ENCODE measurements around the gene TANGO2. TPM values are rescaled to one million over a fixed set of nuclear protein-coding genes. Genes with fewer than 3 reads are reported as not detected.

The TANGO2 gene
- total and polyA plus RNA-seq, 10 donors, result 18.7 to 72.2 (median 55.1) TPM

GRCh38 chr22:20046730-20047129, 25.8 kb downstream of the TANGO2 start:
- intact Hi-C loops (cut with DNase I; ENCODE audit: low total_unique reads), result no loop called here
- Histone ChIP-seq H3K4me1 (no peaks in the 10 kb centered on the region), H3K36me3 (peaks cover 3 to 100% (median 47%) of the 10 kb centered on the region in 6 donors), H3K27me3 (replicated peaks in 1 of 7) (no peaks in the 10 kb centered on the region), H3K9me3 (peaks cover 0 to 14% (median 9%) of the 10 kb centered on the region in 8 donors), H3K4me3 (no peak overlapping the region), H3K27ac (no peak overlapping the region)
- 80 to 91% (median 88%) methylated on average over 4 of the region's 4 CpGs for whole genome bisulfite sequencing, 5 donors
- no peak for DNase-seq
- no peak for TF ChIP-seq POLR2A (IDR thresholded peaks at IDR 0.05)
- no peak for TF ChIP-seq POLR2AphosphoS5 (IDR thresholded peaks at IDR 0.05)
- TF ChIP-seq, protein P1, sequence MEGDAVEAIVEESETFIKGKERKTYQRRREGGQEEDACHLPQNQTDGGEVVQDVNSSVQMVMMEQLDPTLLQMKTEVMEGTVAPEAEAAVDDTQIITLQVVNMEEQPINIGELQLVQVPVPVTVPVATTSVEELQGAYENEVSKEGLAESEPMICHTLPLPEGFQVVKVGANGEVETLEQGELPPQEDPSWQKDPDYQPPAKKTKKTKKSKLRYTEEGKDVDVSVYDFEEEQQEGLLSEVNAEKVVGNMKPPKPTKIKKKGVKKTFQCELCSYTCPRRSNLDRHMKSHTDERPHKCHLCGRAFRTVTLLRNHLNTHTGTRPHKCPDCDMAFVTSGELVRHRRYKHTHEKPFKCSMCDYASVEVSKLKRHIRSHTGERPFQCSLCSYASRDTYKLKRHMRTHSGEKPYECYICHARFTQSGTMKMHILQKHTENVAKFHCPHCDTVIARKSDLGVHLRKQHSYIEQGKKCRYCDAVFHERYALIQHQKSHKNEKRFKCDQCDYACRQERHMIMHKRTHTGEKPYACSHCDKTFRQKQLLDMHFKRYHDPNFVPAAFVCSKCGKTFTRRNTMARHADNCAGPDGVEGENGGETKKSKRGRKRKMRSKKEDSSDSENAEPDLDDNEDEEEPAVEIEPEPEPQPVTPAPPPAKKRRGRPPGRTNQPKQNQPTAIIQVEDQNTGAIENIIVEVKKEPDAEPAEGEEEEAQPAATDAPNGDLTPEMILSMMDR (IDR thresholded peaks at IDR 0.05 in 8 of 11, conservative IDR thresholded peaks at IDR 0.05 in 3 of 11), result no peak

GRCh38 chr22:20051927-20052308, 31.0 kb downstream of the TANGO2 start:
- Histone ChIP-seq H3K9me3 (peaks cover 0 to 14% (median 9%) of the 10 kb centered on the region in 8 donors), H3K4me3 (no peak overlapping the region), H3K27ac (no peak overlapping the region), H3K27me3 (replicated peaks in 1 of 7) (no peaks in the 10 kb centered on the region), H3K36me3 (peaks cover 3 to 100% (median 64%) of the 10 kb centered on the region in 6 donors), H3K4me1 (no peaks in the 10 kb centered on the region)
- intact Hi-C loops (cut with DNase I; ENCODE audit: low total_unique reads), result no loop called here
- no peak for TF ChIP-seq POLR2A (IDR thresholded peaks at IDR 0.05)
- TF ChIP-seq, protein P1 (IDR thresholded peaks at IDR 0.05 in 8 of 11, conservative IDR thresholded peaks at IDR 0.05 in 3 of 11), result no peak
- no peak for TF ChIP-seq POLR2AphosphoS5 (IDR thresholded peaks at IDR 0.05)
- 92 to 99% (median 96%) methylated on average over 3 to 6 of the region's 6 CpGs for WGBS, 5 donors
- no peak for DNase-seq

DNA sequence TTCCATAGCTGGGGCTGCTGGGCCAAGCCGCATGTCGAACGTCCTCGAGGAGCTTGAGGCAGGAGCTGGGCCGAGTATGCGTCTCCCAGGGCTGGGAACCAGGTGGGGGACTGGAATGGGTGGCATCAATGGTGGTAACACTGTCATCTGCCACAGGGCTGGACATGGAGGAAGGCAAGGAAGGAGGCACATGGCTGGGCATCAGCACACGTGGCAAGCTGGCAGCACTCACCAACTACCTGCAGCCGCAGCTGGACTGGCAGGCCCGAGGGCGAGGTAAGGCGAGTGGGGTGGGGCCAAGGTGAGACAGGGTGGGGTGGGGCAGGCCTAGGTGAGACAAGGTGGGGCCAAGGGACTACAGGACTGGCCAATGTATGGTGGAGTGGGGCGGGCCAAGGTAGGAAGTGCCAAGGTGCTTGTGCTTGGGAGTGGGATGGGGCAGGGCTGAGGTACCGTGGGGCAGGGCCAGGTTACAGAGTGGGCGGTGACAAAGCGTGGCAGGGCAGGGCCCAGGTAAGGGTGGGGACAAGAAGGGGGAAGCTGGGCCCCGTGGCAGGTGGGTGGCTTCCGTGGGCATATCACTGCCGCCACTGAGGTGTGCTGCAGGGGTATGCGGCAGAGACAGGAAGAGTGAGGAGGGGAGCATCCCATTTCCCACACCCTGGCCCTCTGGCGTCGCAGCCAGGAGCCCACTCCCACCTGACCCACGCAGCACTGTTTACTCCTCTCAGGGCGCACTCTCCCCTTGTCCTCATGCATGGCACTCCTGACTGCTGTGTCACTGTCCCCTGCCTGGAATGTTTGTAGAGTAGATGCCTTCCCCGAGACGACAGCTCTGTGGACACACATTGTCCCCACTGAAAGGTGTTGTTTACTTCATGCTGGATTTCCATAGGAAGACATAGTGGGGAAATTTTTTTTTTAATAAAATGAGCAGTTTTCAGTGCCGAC, 31.7 kb downstream of the TANGO2 start:
- DNase-seq, result no peak
- Histone ChIP-seq H3K9me3 (peaks cover 0 to 11% (median 9%) of the 10 kb centered on the region in 8 donors), H3K27ac (no peak overlapping the region), H3K4me1 (no peaks in the 10 kb centered on the region), H3K4me3 (no peak overlapping the region), H3K36me3 (peaks cover 3 to 100% (median 64%) of the 10 kb centered on the region in 6 donors), H3K27me3 (replicated peaks in 1 of 7) (no peaks in the 10 kb centered on the region)
- no peak for TF ChIP-seq POLR2A (IDR thresholded peaks at IDR 0.05)
- TF ChIP-seq, protein P1 (IDR thresholded peaks at IDR 0.05 in 8 of 11, conservative IDR thresholded peaks at IDR 0.05 in 3 of 11), result no peak
- no peak for TF ChIP-seq POLR2AphosphoS5 (IDR thresholded peaks at IDR 0.05)
- WGBS, 5 donors, result 92 to 94% (median 93%) methylated on average over 25 to 26 of the region's 26 CpGs
- intact Hi-C loops (cut with DNase I; ENCODE audit: low total_unique reads), result no loop called here

- no peak for TF ChIP-seq POLR2AphosphoS5 (IDR thresholded peaks at IDR 0.05)
- Histone ChIP-seq H3K4me3 (no peak overlapping the region), H3K27me3 (replicated peaks in 1 of 7) (no peaks in the 10 kb centered on the region), H3K36me3 (peaks cover 0 to 100% (median 64%) of the 10 kb centered on the region in 6 donors), H3K4me1 (no peaks in the 10 kb centered on the region), H3K27ac (no peak overlapping the region), H3K9me3 (peaks cover 0 to 2% (median 1%) of the 10 kb centered on the region in 8 donors)
- intact Hi-C loops (cut with DNase I; ENCODE audit: low total_unique reads), result no loop called here
- WGBS, 5 donors, result 77 to 87% (median 81%) methylated on average over 9 to 14 of the region's 14 CpGs
- DNase-seq, result no peak
Measured at GRCh38 chr22:20053407-20054033, 32.6 kb downstream of the TANGO2 start.
